A673 (cell line): ENCODE measurements around the gene ETV6.

Experiments
- CTCF ChIP-seq: fragments of 300-800, 200-600 bp; sonication (generic); conservative IDR thresholded peaks from 2 replicates; pipeline ENCODE4 v1.5.1; 2017; ENCODE audit warnings: low read depth, mild to moderate bottlenecking, antibody characterized with exemption, low read length, moderate library complexity, mixed read lengths
- EZH2 ChIP-seq: fragments of 200-600 bp; sonication (generic); IDR thresholded peaks from 2 replicates; pipeline ENCODE4 v1.6.1; 2017; ENCODE audit warnings: borderline replicate concordance, low read depth, mild to moderate bottlenecking, mixed read lengths, antibody characterized with exemption, low read length; ENCODE audit not compliant: poor library complexity, severe bottlenecking

- TF ChIP-seq CTCF (no peak), EZH2 (no peak)
These were observed 12.9 kb downstream of the ETV6 start for GRCh38 chr12:11662369-11662768.
